Stimulated activated naive CD8-positive, alpha-beta T cell treated with anti-CD3 and anti-CD28 coated beads, Interleukin-15, Interleukin-2, amounts not matched to agents 100 ng/mL and 50 ng/mL, for 24 hours (primary cell): ENCODE measurements around the gene MAN2B1.
"Not testable (repeated sequence)": the region's sequence is repeated elsewhere in the genome, so short reads cannot be mapped to it uniquely, and the experiment has no call there.

ENCODE experiments used
- H3K27ac Mint-ChIP-seq: one replicate; pipeline ENCODE4 v1.8.0; 2021; ENCODE audit warnings: mild to moderate bottlenecking, mixed read lengths
- H3K27me3 Mint-ChIP-seq: one replicate; pipeline ENCODE4 v1.8.0; 2021; ENCODE audit warnings: mixed read lengths
- H3K36me3 Mint-ChIP-seq: one replicate; pipeline ENCODE4 v1.8.0; 2021; ENCODE audit warnings: low read depth, mixed read lengths
- H3K4me1 Mint-ChIP-seq: one replicate; pipeline ENCODE4 v1.8.0; 2021; ENCODE audit warnings: low read depth, mixed read lengths
- H3K4me3 Mint-ChIP-seq: one replicate; pipeline ENCODE4 v1.8.0; 2021; ENCODE audit warnings: mild to moderate bottlenecking, mixed read lengths
- H3K9me3 Mint-ChIP-seq: one replicate; pipeline ENCODE4 v1.8.0; 2021; ENCODE audit warnings: mixed read lengths

Gene MAN2B1

GRCh38 chr19:12656899-12657571 is 9.5 kb downstream of the MAN2B1 start:
- Mint-ChIP-seq H3K27ac (no peak overlapping the region), H3K9me3 (no peaks in the 10 kb centered on the region), H3K36me3 (peaks cover 42% of the 10 kb centered on the region), H3K4me1 (no peaks in the 10 kb centered on the region), H3K27me3 (no peaks in the 10 kb centered on the region), H3K4me3 (no peak overlapping the region)

GRCh38 chr19:12655546-12655945 is 11.0 kb downstream of the MAN2B1 start:
- Mint-ChIP-seq H3K27ac (no peak overlapping the region), H3K4me1 (no peaks in the 10 kb centered on the region), H3K36me3 (peaks cover 55% of the 10 kb centered on the region)

GRCh38 chr19:12652219-12652618 is 14.3 kb downstream of the MAN2B1 start:
- no peaks in the 10 kb centered on the region for H3K4me1 Mint-ChIP-seq
- H3K4me3 Mint-ChIP-seq: no peak overlapping the region
- H3K27ac Mint-ChIP-seq: no peak overlapping the region
- H3K36me3 Mint-ChIP-seq: peaks cover 49% of the 10 kb centered on the region
- H3K9me3 Mint-ChIP-seq: no peaks in the 10 kb centered on the region
- H3K27me3 Mint-ChIP-seq: no peaks in the 10 kb centered on the region

More at GRCh38 chr19:12655546-12655945, 11.0 kb downstream of the MAN2B1 start:
- Mint-ChIP-seq H3K9me3 (no peaks in the 10 kb centered on the region), H3K27me3 (no peaks in the 10 kb centered on the region), H3K4me3 (no peak overlapping the region)

- no peaks in the 10 kb centered on the region for H3K4me1 Mint-ChIP-seq
- peaks cover 34% of the 10 kb centered on the region for H3K36me3 Mint-ChIP-seq
- H3K9me3 Mint-ChIP-seq: no peaks in the 10 kb centered on the region
- no peak overlapping the region for H3K4me3 Mint-ChIP-seq
- H3K27me3 Mint-ChIP-seq: no peaks in the 10 kb centered on the region
- no peak overlapping the region for H3K27ac Mint-ChIP-seq
These were observed 16.6 kb downstream of the MAN2B1 start for GRCh38 chr19:12649941-12650340.

GRCh38 chr19:12648088-12648487 is 18.5 kb downstream of the MAN2B1 start:
- no peak overlapping the region for H3K4me3 Mint-ChIP-seq
- H3K4me1 Mint-ChIP-seq: no peaks in the 10 kb centered on the region
- H3K9me3 Mint-ChIP-seq: no peaks in the 10 kb centered on the region
- no peaks in the 10 kb centered on the region for H3K27me3 Mint-ChIP-seq
- no peak overlapping the region for H3K27ac Mint-ChIP-seq
- peaks cover 46% of the 10 kb centered on the region for H3K36me3 Mint-ChIP-seq

- no peaks in the 10 kb centered on the region for H3K9me3 Mint-ChIP-seq
- peaks cover 46% of the 10 kb centered on the region for H3K36me3 Mint-ChIP-seq
- no peaks in the 10 kb centered on the region for H3K4me1 Mint-ChIP-seq
- no peak overlapping the region for H3K27ac Mint-ChIP-seq
- no peaks in the 10 kb centered on the region for H3K27me3 Mint-ChIP-seq
- H3K4me3 Mint-ChIP-seq: no peak overlapping the region
These were observed 19.0 kb downstream of the MAN2B1 start for GRCh38 chr19:12647490-12648071.

- Mint-ChIP-seq H3K27ac (no peak overlapping the region), H3K36me3 (peaks cover 45% of the 10 kb centered on the region), H3K27me3 (no peaks in the 10 kb centered on the region), H3K4me1 (no peaks in the 10 kb centered on the region), H3K4me3 (no peak overlapping the region), H3K9me3 (no peaks in the 10 kb centered on the region)
These were observed 19.5 kb downstream of the MAN2B1 start for GRCh38 chr19:12647047-12647446.

- Mint-ChIP-seq H3K4me3 (no peak overlapping the region), H3K9me3 (no peaks in the 10 kb centered on the region), H3K36me3 (peaks cover 40% of the 10 kb centered on the region), H3K27me3 (no peaks in the 10 kb centered on the region), H3K4me1 (no peaks in the 10 kb centered on the region), H3K27ac (no peak overlapping the region)
These were observed 20.0 kb downstream of the MAN2B1 start for GRCh38 chr19:12646551-12646950.

- H3K9me3 Mint-ChIP-seq, H3K27me3 Mint-ChIP-seq, H3K27ac Mint-ChIP-seq, H3K4me3 Mint-ChIP-seq: not testable (repeated sequence)
- Mint-ChIP-seq H3K4me1 (peaks cover 11% of the 10 kb centered on the region), H3K36me3 (peaks cover 23% of the 10 kb centered on the region)
These were observed 22.8 kb downstream of the MAN2B1 start for GRCh38 chr19:12643716-12644115.

- H3K36me3 Mint-ChIP-seq: peaks cover 18% of the 10 kb centered on the region
- no peaks in the 10 kb centered on the region for H3K27me3 Mint-ChIP-seq
- H3K4me1 Mint-ChIP-seq: peaks cover 11% of the 10 kb centered on the region
- H3K4me3 Mint-ChIP-seq: no peak overlapping the region
- H3K9me3 Mint-ChIP-seq: no peaks in the 10 kb centered on the region
- no peak overlapping the region for H3K27ac Mint-ChIP-seq
These were observed 24.0 kb downstream of the MAN2B1 start for GRCh38 chr19:12642506-12642905.

- Mint-ChIP-seq H3K36me3 (peaks cover 23% of the 10 kb centered on the region), H3K9me3 (no peaks in the 10 kb centered on the region), H3K27me3 (no peaks in the 10 kb centered on the region), H3K4me3 (no peak overlapping the region), H3K27ac (no peak overlapping the region), H3K4me1 (peaks cover 19% of the 10 kb centered on the region)
These were observed 25.1 kb downstream of the MAN2B1 start for GRCh38 chr19:12641456-12641855.

GRCh38 chr19:12639901-12640613 is 26.5 kb downstream of the MAN2B1 start:
- H3K9me3 Mint-ChIP-seq: no peaks in the 10 kb centered on the region
- H3K4me3 Mint-ChIP-seq: peak overlapping the region; percentile 82
- H3K27me3 Mint-ChIP-seq: no peaks in the 10 kb centered on the region
- H3K36me3 Mint-ChIP-seq: peaks cover 17% of the 10 kb centered on the region
- H3K4me1 Mint-ChIP-seq: peaks cover 24% of the 10 kb centered on the region
- peak overlapping the region; percentile 87 for H3K27ac Mint-ChIP-seq

- no peak overlapping the region for H3K27ac Mint-ChIP-seq
- H3K27me3 Mint-ChIP-seq: no peaks in the 10 kb centered on the region
- peaks cover 16% of the 10 kb centered on the region for H3K36me3 Mint-ChIP-seq
- peaks cover 26% of the 10 kb centered on the region for H3K4me1 Mint-ChIP-seq
- H3K9me3 Mint-ChIP-seq: no peaks in the 10 kb centered on the region
- H3K4me3 Mint-ChIP-seq: no peak overlapping the region
These were observed 27.8 kb downstream of the MAN2B1 start for GRCh38 chr19:12638611-12639182.

- H3K27ac Mint-ChIP-seq: no peak overlapping the region
- no peaks in the 10 kb centered on the region for H3K27me3 Mint-ChIP-seq
- H3K4me3 Mint-ChIP-seq: no peak overlapping the region
- peaks cover 26% of the 10 kb centered on the region for H3K4me1 Mint-ChIP-seq
- H3K36me3 Mint-ChIP-seq: peaks cover 22% of the 10 kb centered on the region
- H3K9me3 Mint-ChIP-seq: no peaks in the 10 kb centered on the region
These were observed 29.9 kb downstream of the MAN2B1 start for GRCh38 chr19:12636631-12637030.

- H3K4me3 Mint-ChIP-seq: no peak overlapping the region
- peaks cover 67% of the 10 kb centered on the region for H3K36me3 Mint-ChIP-seq
- H3K9me3 Mint-ChIP-seq: peaks cover 17% of the 10 kb centered on the region
- H3K27ac Mint-ChIP-seq: no peak overlapping the region
- H3K4me1 Mint-ChIP-seq: peaks cover 5% of the 10 kb centered on the region
- no peaks in the 10 kb centered on the region for H3K27me3 Mint-ChIP-seq
These were observed 37.3 kb downstream of the MAN2B1 start for GRCh38 chr19:12629215-12629614.
